Fibroblast of lung (primary cell): Measurements from ENCODE around the gene STXBP4.

Source experiments
- CTCF ChIP-seq, 2 donors: IDR thresholded peaks in 1 of 2; conservative IDR thresholded peaks in 1 of 2; 1 replicate in 1 of 2; 2 replicates in 1 of 2; pipeline ENCODE4 v1.5.1; 2011 to 2012; ENCODE audit warnings: low read length in 2 of 2, control low read depth in 1 of 2, inconsistent platforms in 1 of 2, low read depth in 1 of 2, mild to moderate bottlenecking in 1 of 2
- EZH2 ChIP-seq: IDR thresholded peaks from 2 replicates; pipeline ENCODE4 v1.5.1; 2012; ENCODE audit warnings: low read length, control low read depth, mild to moderate bottlenecking; ENCODE audit errors: missing control alignments

- TF ChIP-seq CTCF (conservative IDR thresholded peaks at IDR 0.05 in 1 of 2, IDR thresholded peaks at IDR 0.05 in 1 of 2; ENCODE audit: low read depth in 1 of 2, low read length in 2 of 2) (no peak), EZH2 (no peak)
Observed at GRCh38 chr17:55202896-55203295, 234.3 kb downstream of the STXBP4 start.
